ENCODE data around the gene CPNE5. TPM values are rescaled to one million over a fixed set of nuclear protein-coding genes. Genes with fewer than 3 reads are reported as not detected.

The CPNE5 gene
- total RNA-seq, 1 donor from 2014 or later, result 0.24 TPM

- no peak overlapping the region for H3K4me3 Mint-ChIP-seq (ENCODE audit: low read depth)
- H3K36me3 Mint-ChIP-seq (ENCODE audit: insufficient read depth), result no peaks in the 10 kb centered on the region
- peaks cover 12% of the 10 kb centered on the region for H3K4me1 Mint-ChIP-seq (ENCODE audit: low read depth)
- H3K27me3 Mint-ChIP-seq, result peaks cover 4% of the 10 kb centered on the region
- no peak overlapping the region for H3K27ac Mint-ChIP-seq
- H3K9me3 Mint-ChIP-seq (ENCODE audit: low read depth), result no peaks in the 10 kb centered on the region
- DNase-seq (ENCODE audit: low spot score, unreplicated experiment), result no peak
- no peak for TF ChIP-seq CTCF (IDR thresholded peaks at IDR 0.05; ENCODE audit: unreplicated experiment)
Measured at GRCh38 chr6:36884610-36885009, 45.4 kb upstream of the CPNE5 start.

- TF ChIP-seq CTCF (IDR thresholded peaks at IDR 0.05; ENCODE audit: unreplicated experiment), result no peak
- no peaks in the 10 kb centered on the region for H3K9me3 Mint-ChIP-seq (ENCODE audit: low read depth)
- no peak for DNase-seq (ENCODE audit: low spot score, unreplicated experiment)
- H3K27ac Mint-ChIP-seq, result peak overlapping the region; percentile 99
- H3K27me3 Mint-ChIP-seq, result peaks cover 21% of the 10 kb centered on the region
- peaks cover 7% of the 10 kb centered on the region for H3K36me3 Mint-ChIP-seq (ENCODE audit: insufficient read depth)
- H3K4me1 Mint-ChIP-seq (ENCODE audit: low read depth), result peaks cover 13% of the 10 kb centered on the region
- peak overlapping the region; percentile 98 for H3K4me3 Mint-ChIP-seq (ENCODE audit: low read depth)
Measured at GRCh38 chr6:36875250-36875633, 36.0 kb upstream of the CPNE5 start.

GRCh38 chr6:36874443-36875249 is 35.4 kb upstream of the CPNE5 start, which contains the start of gene PPIL1:
Gene PPIL1 (minus strand): TSS chr6:36874803. CDS start chr6:36874772, 31 bp downstream.
- H3K9me3 Mint-ChIP-seq (ENCODE audit: low read depth), result no peaks in the 10 kb centered on the region
- peak within 1 kb of the TSS; percentile 98 for H3K4me3 Mint-ChIP-seq (ENCODE audit: low read depth)
- peak; percentile 2 for TF ChIP-seq CTCF (IDR thresholded peaks at IDR 0.05; ENCODE audit: unreplicated experiment)
- H3K27me3 Mint-ChIP-seq, result peaks cover 18% of the 10 kb centered on the region
- H3K4me1 Mint-ChIP-seq (ENCODE audit: low read depth), result peaks cover 13% of the 10 kb centered on the region
- DNase-seq (ENCODE audit: low spot score, unreplicated experiment), result peak; percentile 62
- H3K27ac Mint-ChIP-seq, result peak within 1 kb of the TSS; percentile 99
- peaks cover 8% of the 10 kb centered on the region for H3K36me3 Mint-ChIP-seq (ENCODE audit: insufficient read depth)

GRCh38 chr6:36873612-36874442 is 34.6 kb upstream of the CPNE5 start:
- no peaks in the 10 kb centered on the region for H3K9me3 Mint-ChIP-seq (ENCODE audit: low read depth)
- peak; percentile 22 for TF ChIP-seq CTCF (IDR thresholded peaks at IDR 0.05; ENCODE audit: unreplicated experiment)
- DNase-seq (ENCODE audit: low spot score, unreplicated experiment), result no peak
- H3K4me3 Mint-ChIP-seq (ENCODE audit: low read depth), result peak overlapping the region; percentile 98
- H3K27ac Mint-ChIP-seq, result peak overlapping the region; percentile 99
- H3K4me1 Mint-ChIP-seq (ENCODE audit: low read depth), result peaks cover 13% of the 10 kb centered on the region
- H3K36me3 Mint-ChIP-seq (ENCODE audit: insufficient read depth), result peaks cover 10% of the 10 kb centered on the region
- peaks cover 11% of the 10 kb centered on the region for H3K27me3 Mint-ChIP-seq

GRCh38 chr6:36873115-36873514 is 33.9 kb upstream of the CPNE5 start:
- no peak for DNase-seq (ENCODE audit: low spot score, unreplicated experiment)
- Mint-ChIP-seq H3K36me3 (ENCODE audit: insufficient read depth) (peaks cover 12% of the 10 kb centered on the region), H3K9me3 (ENCODE audit: low read depth) (no peaks in the 10 kb centered on the region), H3K27me3 (peaks cover 7% of the 10 kb centered on the region), H3K4me1 (ENCODE audit: low read depth) (peaks cover 13% of the 10 kb centered on the region), H3K4me3 (ENCODE audit: low read depth) (peak overlapping the region; percentile 98), H3K27ac (no peak overlapping the region)
- TF ChIP-seq CTCF (IDR thresholded peaks at IDR 0.05; ENCODE audit: unreplicated experiment), result no peak
